HG02642 (cell line): ENCODE results near the gene ATXN1.
A peak's percentile ranks its signal among the peaks of the same experiment; 100 is the strongest.
"Not testable (repeated sequence)": the region's sequence is repeated elsewhere in the genome, so short reads cannot be mapped to it uniquely, and the experiment has no call there.

ENCODE experiments used
- ATAC-seq: cut with Tn5 transposase; IDR thresholded peaks from one replicate; pipeline ENCODE4 v1.9.1; 2021; ENCODE audit warnings: mild to moderate bottlenecking; ENCODE audit not compliant: unreplicated experiment, poor library complexity

Gene ATXN1

DNA sequence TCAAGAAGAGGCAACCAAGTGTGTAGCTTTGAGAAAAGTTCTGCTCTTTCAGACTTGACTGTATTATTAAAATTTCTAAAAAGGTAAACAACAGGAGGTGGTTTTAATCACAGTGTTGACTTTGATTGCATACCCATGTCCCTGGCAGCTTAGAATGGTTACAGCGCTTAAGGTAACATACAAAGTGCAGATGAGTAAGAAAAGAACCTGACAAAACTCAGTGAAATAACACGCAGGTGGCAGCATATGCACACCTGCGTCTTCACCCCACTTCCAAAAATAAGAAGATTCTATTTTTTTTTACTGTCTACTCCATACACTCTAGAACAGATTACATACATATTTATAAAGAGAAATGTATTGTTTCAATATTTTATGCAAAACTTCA is 289.4 kb downstream of the ATXN1 start:
- no peak for ATAC-seq

GRCh38 chr6:16471222-16471909 is 289.9 kb downstream of the ATXN1 start:
- ATAC-seq: peak; percentile 50

DNA sequence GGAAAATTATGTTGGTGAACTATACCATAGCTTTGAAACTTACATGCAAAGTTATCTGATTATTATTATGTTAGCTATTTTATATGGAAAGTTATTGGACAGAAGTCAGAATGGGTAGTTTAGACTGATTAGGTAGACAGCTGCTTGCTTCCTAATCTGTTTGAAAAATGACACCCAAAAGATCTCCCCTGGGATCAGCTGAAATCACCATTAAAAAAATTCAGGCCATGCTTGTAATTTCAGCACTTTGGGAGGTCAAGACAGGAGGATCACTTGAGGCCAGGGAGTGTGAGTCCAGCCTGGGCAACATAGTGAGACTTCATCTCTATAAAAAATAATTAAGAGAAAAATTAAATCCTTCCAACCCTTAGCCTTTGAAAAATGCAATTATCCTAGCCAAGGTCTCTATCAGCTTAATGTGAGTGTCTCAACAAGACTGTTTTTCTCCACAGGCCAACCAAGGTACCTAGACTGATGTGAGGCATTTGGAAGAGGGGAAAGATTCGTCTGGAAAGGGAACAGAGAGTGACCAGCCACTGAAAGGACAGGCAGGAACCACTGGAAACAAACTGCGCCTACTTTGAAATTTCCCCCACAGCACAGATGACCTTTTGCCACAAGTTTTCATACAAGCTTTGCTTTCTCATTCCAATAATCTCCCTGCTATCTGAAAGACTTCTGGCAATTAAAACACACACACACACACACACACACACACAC is 290.6 kb downstream of the ATXN1 start:
- ATAC-seq: no peak

DNA sequence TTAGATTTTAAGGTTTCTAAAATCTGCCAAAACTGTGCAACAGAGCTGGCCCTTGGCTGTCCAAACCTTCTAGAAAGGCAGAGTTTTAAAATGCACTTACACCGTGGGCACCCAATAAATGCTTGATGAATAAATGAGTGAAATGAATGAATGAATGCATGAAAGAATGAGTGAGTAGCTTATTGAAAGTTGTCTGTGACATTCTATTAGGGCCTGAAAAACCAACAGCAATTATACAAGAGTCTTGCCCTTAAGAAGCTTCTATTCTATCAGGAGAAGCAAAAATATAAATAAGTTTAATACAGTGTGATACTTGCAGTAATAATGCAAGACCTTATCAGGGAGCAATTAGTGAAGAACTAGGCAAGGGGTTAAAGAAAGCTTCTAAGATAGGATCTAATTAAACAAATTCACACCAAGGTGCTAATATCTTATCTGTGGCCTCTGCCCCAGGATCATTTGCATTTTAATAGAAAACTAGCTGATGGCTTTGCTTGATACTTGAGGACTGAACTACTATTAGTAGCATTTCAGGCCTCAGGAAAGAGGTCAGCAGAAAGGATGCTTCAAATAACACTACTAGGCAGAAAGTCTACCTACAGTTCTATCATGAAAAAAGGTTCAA is 292.2 kb downstream of the ATXN1 start:
- no peak for ATAC-seq

DNA sequence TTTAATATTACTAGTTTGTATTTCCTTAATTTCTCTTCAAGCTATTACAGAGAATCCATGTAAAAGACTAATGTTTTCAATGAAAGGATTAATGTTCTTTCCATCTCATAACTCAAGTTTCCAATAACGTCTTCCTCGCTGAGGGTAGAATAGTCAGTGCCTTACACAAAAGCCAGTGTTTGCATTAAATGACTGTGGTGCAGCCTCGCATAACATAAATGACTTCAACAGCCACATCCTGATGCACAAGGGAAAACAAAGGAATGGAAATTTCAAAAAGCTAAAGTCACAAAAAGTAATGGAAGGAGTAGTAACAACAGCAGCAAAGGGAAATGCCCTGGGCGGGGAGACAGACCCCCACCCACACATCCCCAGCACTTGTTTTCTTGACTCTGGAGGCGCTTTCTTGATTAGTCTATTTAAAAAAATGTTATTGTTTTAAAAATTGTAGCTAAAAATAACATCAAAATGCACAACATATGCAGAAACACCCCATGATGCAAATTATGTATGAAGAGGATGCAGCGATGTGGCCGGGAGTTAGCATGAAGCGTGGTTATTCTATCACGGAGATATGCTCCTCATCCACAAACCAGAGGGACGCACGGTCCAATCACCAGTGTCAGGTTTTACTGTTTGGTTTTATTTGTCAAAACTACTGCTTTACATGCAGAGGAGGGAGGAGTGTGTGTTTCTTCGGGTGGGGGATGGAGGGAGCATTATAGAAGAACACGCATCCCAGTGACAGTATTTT is 294.3 kb downstream of the ATXN1 start:
- no peak for ATAC-seq

- no peak for ATAC-seq
These were observed 297.2 kb downstream of the ATXN1 start for GRCh38 chr6:16464045-16464444.

- ATAC-seq: not testable (repeated sequence)
These were observed 298.0 kb downstream of the ATXN1 start for GRCh38 chr6:16463246-16463645.

DNA sequence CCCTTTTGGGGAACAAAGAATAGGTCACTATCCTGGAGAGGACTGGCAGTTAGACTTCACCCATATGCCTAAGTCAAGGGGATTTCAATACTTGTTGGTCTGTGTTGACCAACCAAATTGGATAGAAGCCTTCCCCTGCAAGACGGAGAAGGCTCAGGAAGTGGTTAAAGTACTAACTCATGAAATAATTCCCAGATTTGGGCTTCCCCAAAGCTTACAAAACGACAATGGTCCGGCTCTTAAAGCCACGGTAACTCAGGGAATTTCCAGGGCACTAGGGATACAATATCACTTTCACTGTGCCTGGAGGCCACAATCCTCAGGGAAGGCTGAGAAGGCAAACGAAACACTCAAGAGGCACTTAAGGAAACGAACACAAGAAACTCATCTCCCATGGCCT is 299.8 kb downstream of the ATXN1 start:
- no peak for ATAC-seq

DNA sequence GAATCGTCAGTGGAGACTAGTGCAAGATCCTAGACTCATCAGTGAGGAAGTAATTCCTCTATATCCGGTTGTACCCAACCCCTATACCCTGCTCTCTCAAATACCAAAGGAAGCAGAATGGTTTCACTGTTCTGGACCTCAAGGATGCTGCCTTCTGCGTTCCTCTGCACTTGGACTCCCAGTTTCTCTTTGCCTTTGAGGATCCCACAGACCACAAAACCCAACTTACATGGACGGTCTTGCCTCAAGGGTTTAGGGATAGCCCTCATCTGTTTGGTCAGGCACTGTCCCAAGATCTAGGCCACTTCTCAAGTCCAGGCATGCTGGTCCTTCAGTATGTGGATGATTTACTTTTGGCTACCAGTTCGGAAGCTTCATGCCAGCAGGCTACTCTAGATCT is 301.8 kb downstream of the ATXN1 start:
- not testable (repeated sequence) for ATAC-seq

DNA sequence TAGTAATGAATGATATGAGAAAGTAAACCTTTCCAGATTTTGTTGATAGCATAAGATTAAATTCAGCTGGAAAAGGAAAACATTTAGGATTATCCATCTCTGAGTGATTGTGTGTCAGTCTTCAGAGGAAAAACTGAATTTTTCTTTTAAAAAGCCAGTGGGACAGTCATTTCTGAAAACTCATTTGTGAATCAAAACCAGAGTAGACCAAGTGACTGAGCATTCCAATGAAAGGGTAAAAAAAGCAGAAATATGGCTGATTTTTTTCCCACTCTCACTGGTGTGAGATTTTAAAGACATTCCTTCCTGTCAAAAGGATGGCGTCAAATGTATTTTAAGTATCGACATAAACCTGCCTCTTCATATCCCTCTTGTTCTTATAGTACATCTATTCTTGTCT is 308.9 kb downstream of the ATXN1 start:
- no peak for ATAC-seq

GRCh38 chr6:16450821-16451220 is 310.4 kb downstream of the ATXN1 start:
- no peak for ATAC-seq

- ATAC-seq: no peak
These were observed 311.0 kb downstream of the ATXN1 start for GRCh38 chr6:16450285-16450684.

DNA sequence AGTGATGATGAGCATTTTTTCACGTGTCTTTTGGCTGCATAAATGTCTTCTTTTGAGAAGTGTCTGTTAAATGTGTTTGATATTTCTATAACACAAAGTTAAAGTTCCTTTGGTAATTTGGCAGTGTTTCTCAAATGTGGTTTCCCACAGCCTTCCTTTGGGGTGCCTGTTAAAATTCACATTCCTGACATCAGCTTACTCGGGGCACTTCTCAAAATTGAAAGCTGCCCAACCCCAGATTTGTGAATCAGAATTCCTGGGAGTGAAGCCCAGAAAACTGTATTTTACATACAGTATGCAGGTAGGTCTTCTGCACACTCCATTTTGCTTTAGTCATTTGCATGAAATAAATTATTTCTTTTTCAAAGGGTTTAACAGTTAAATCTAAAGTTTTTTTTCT is 315.0 kb downstream of the ATXN1 start:
- no peak for ATAC-seq

DNA sequence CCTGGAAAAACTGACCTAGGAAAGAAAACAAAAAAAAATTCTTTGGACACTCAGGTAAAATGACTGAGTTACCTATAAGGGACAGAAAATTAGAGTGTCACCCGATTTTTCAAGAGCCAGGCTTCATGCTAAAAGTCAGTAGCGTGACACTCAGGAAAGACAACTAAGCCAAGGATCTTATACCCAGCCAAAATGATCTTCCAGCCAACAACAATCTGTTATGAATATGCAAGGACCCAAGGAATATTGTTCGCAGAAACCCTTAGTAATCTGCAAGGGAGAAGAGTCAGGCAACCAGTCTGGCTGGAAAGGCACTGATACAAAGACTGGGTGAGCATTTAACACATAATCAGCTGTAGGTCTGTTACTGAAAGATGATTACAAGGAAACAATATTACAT is 319.2 kb downstream of the ATXN1 start:
- no peak for ATAC-seq

DNA sequence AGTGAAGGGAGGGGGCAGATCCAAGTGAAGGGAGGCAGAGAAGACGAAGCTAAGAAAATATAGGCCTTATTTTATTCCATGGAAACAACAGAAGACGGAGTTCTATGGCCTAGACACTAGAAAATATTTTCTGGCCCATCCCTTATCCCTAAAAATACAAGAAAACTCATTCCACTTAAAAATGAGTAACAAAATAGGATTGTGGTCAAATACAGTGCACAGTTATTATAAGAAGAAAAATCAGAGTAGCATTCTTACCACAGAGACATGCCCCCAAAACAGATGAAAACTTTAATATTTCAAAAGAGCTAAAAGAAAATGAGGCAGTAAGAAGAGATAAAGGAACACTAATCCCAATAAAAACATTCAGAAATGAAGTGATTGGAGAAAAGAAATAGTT is 320.0 kb downstream of the ATXN1 start:
- ATAC-seq: no peak

DNA sequence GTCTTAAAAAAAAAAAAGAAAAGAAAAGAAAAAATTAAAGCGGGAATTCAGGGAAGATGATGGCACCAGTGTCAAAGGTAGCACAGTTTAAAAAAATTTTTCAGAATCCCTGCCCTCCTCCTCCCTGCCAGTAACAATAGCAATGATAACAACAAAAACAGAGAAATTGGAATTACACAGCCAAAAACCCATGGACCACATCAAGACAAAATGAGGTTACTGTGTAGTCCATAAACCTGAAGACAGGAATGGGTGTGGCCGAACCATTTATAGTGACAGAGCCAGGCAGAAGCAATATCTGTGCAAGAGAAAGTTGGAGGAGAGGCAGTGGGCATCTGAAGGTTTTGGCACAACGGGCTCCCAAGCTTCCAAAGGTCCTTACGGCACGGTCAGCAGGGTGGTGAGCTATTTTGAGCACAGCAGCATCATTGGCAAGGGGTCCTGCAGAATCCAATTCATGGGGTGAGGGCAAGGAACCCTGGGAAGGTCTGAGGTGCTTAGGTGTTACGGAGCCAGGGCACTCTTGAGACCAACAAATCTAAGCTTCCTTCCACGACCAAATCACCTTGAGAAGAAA is 320.5 kb downstream of the ATXN1 start:
- ATAC-seq: no peak

- ATAC-seq: no peak
These were observed 322.3 kb downstream of the ATXN1 start for GRCh38 chr6:16438718-16439591.

- no peak for ATAC-seq
These were observed 323.3 kb downstream of the ATXN1 start for GRCh38 chr6:16437984-16438383.

DNA sequence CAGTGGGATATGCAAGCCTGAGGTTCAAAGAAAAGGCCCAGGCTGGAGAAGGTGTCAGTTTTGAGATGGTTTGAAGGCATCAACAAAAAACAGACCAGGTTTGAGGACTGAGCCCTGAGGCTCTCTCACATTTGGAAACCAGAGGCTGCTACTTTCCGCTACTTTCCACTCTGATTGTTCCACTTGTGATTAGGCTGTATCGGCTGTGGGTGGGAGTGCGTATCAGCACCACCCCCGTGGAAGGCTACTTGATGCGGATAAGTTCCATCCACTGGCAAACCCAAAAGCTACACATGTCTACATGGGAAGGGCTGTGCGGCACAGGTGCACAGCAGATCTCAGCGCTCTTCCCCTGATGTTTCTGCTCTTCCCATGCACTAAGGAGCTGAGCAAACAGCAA is 324.2 kb downstream of the ATXN1 start:
- ATAC-seq: no peak

DNA sequence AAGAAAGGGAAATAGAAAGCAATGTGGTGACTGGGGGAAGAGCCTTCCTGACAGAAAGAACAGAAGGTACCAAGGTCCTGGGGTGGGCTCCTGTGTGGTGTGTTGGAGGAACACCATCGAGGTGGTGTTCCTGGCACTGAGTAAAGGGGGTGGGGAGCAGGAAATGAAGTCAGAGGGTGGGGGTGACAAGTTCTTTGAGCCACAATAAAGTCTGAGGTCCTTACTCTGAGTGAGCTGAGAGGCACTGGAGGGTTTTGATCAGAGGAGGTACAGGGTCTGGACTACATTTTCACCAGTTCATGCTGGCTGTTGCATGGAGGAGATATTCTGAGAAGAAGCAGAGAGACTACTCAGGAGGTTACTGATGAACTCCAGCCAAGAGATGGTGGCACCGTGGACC is 324.7 kb downstream of the ATXN1 start:
- ATAC-seq: no peak
